Forelimb muscle (tissue), 1 donor: ENCODE data around the gene PKD2L1. TPM values are rescaled to one million over a fixed set of nuclear protein-coding genes. Genes with fewer than 3 reads are reported as not detected.
"Not testable (repeated sequence)": the region's sequence is repeated elsewhere in the genome, so short reads cannot be mapped to it uniquely, and the experiment has no call there.

ENCODE experiments used
- DNase-seq: peaks from one replicate; pipeline ENCODE4 v3.0.0-alpha.2; 2013; ENCODE audit warnings: low read depth
- polyA plus RNA-seq: library from polyadenylated mRNA; unstranded; fragments of 120-200 nt; gene quantifications from one replicate; pipeline ENCODE4 v1.2.1, GENCODE V29; 2013; ENCODE audit not compliant: insufficient read length

Gene PKD2L1
- polyA plus RNA-seq, 1 donor, result not detected

- no peak for DNase-seq
Observed at GRCh38 chr10:100333661-100334440, 3.8 kb upstream of the PKD2L1 start.

- DNase-seq, result no peak
Observed at GRCh38 chr10:100333106-100333505, 3.1 kb upstream of the PKD2L1 start.

- no peak for DNase-seq
Observed at GRCh38 chr10:100328198-100328597, 1.8 kb downstream of the PKD2L1 start.

- no peak for DNase-seq
Observed at GRCh38 chr10:100327718-100328009, 2.4 kb downstream of the PKD2L1 start.

- DNase-seq, result no peak
Observed at GRCh38 chr10:100327007-100327717, 2.9 kb downstream of the PKD2L1 start.

GRCh38 chr10:100325158-100325557, 4.9 kb downstream of the PKD2L1 start:
- DNase-seq, result no peak

GRCh38 chr10:100319707-100320402, 10.2 kb downstream of the PKD2L1 start:
- no peak for DNase-seq

GRCh38 chr10:100318207-100318606, 11.8 kb downstream of the PKD2L1 start:
- no peak for DNase-seq

- DNase-seq, result no peak
Observed at GRCh38 chr10:100315615-100316014, 14.4 kb downstream of the PKD2L1 start.

- no peak for DNase-seq
Observed at GRCh38 chr10:100311298-100311697, 18.7 kb downstream of the PKD2L1 start.

GRCh38 chr10:100307684-100308083, 22.3 kb downstream of the PKD2L1 start:
- no peak for DNase-seq

- DNase-seq, result no peak
Observed at GRCh38 chr10:100306861-100307260, 23.2 kb downstream of the PKD2L1 start.

GRCh38 chr10:100304414-100304813, 25.6 kb downstream of the PKD2L1 start:
- DNase-seq, result no peak

GRCh38 chr10:100303724-100304319, 26.2 kb downstream of the PKD2L1 start:
- DNase-seq, result no peak

- not testable (repeated sequence) for DNase-seq
Observed at GRCh38 chr10:100301123-100301522, 28.9 kb downstream of the PKD2L1 start.

- no peak for DNase-seq
Observed at GRCh38 chr10:100297242-100297641, 32.8 kb downstream of the PKD2L1 start.

GRCh38 chr10:100293066-100293465, 37.0 kb downstream of the PKD2L1 start:
- no peak for DNase-seq

GRCh38 chr10:100292300-100292699, 37.7 kb downstream of the PKD2L1 start:
- DNase-seq, result not testable (repeated sequence)

- DNase-seq, result no peak
Observed at GRCh38 chr10:100291356-100291755, 38.7 kb downstream of the PKD2L1 start.

GRCh38 chr10:100289641-100290040, 40.4 kb downstream of the PKD2L1 start:
- no peak for DNase-seq

GRCh38 chr10:100288196-100288595, 41.8 kb downstream of the PKD2L1 start:
- no peak for DNase-seq

- DNase-seq, result no peak
Observed at GRCh38 chr10:100287756-100288155, 42.3 kb downstream of the PKD2L1 start.
